Smooth muscle cell (in vitro differentiated cells): ENCODE data around the gene ZNF22. TPM values are rescaled to one million over a fixed set of nuclear protein-coding genes. Genes with fewer than 3 reads are reported as not detected.

Source experiments
- DNase-seq: peaks from one replicate; lab custom pipeline; 2025; ENCODE audit not compliant: unreplicated experiment; lab: John Stamatoyannopoulos, UW
- H2AFZ ChIP-seq: fragments of 200-600 bp; sonication (generic); 2 replicates; pipeline ENCODE4 v1.6.0; 2016; ENCODE audit warnings: antibody characterized with exemption, low read depth, mild to moderate bottlenecking
- H3F3A ChIP-seq: fragments of 200-600 bp; sonication (generic); 2 replicates; pipeline ENCODE4 v1.6.0; 2017; ENCODE audit warnings: antibody characterized with exemption, low read depth
- H3K27ac ChIP-seq: fragments of 200-600 bp; sonication (generic); 2 replicates; pipeline ENCODE4 v1.5.1; 2016; ENCODE audit warnings: low read depth, mild to moderate bottlenecking
- H3K27me3 ChIP-seq: fragments of 200-600 bp; sonication (generic); 2 replicates; pipeline ENCODE4 v1.6.1; 2016; ENCODE audit warnings: low read depth, mild to moderate bottlenecking
- H3K36me3 ChIP-seq: fragments of 200-600 bp; sonication (generic); 2 replicates; pipeline ENCODE4 v1.5.1; 2016; ENCODE audit warnings: low read depth
- H3K4me1 ChIP-seq: fragments of 200-600 bp; sonication (generic); 2 replicates; pipeline ENCODE4 v1.5.1; 2016; ENCODE audit warnings: low read depth
- H3K4me2 ChIP-seq: fragments of 200-600 bp; sonication (generic); 2 replicates; pipeline ENCODE4 v1.6.0; 2016; ENCODE audit warnings: mild to moderate bottlenecking
- H3K4me3 ChIP-seq: fragments of 200-600 bp; sonication (generic); 2 replicates; pipeline ENCODE4 v1.5.1; 2016; ENCODE audit warnings: mild to moderate bottlenecking
- H3K79me2 ChIP-seq: fragments of 200-600 bp; sonication (generic); 2 replicates; pipeline ENCODE4 v1.6.0; 2016; ENCODE audit warnings: low read depth, mild to moderate bottlenecking
- H3K9ac ChIP-seq: fragments of 200-600 bp; sonication (generic); 2 replicates; pipeline ENCODE4 v1.6.0; 2016; ENCODE audit warnings: low read depth
- H3K9me3 ChIP-seq: fragments of 200-600 bp; sonication (generic); replicated peaks from 2 replicates; pipeline ENCODE4 v1.5.1; 2016; ENCODE audit warnings: low read depth
- H4K20me1 ChIP-seq: fragments of 200-600 bp; sonication (generic); 2 replicates; pipeline ENCODE4 v1.6.0; 2016; ENCODE audit warnings: low read depth
- CTCF ChIP-seq: fragments of 200-600 bp; sonication (generic); IDR thresholded peaks from 2 replicates; pipeline ENCODE4 v1.5.1; 2017; ENCODE audit warnings: borderline replicate concordance, mild to moderate bottlenecking, antibody characterized with exemption; ENCODE audit not compliant: insufficient read depth, poor library complexity, severe bottlenecking
- WGBS: methylation state at CpG from one replicate; pipeline ENCODE4 v1.1.7; 2016; ENCODE audit warnings: low lambda C conversion rate; 5-methylcytosine and 5-hydroxymethylcytosine counted together
- polyA plus RNA-seq: library from polyadenylated mRNA; unstranded; fragments of >200 nt; fragmentation: Nextera tagmentation; extraction: Ambion mirVana; gene quantifications from 2 replicates; pipeline ENCODE4 v1.2.1, GENCODE V29; 2016
- total RNA-seq: library from RNA; depleted of rRNA; stranded (reverse); fragments of >200 nt; gene quantifications from 2 replicates; pipeline ENCODE4 v1.2.3, GENCODE V29; 2014

Gene ZNF22
- total and polyA plus RNA-seq, 2 experiments from 2014 or later = 30.7 to 38.9 TPM

- DNase-seq = no peak
- Histone ChIP-seq H3K4me2 (peak overlapping the region; percentile 83), H3K9ac (no peak overlapping the region)
Observed at GRCh38 chr10:44978213-44978569, 22.5 kb upstream of the ZNF22 start.

GRCh38 chr10:44978570-44979280, 22.0 kb upstream of the ZNF22 start, which contains the start of gene DEPP1:
Gene DEPP1, minus strand, starts transcription at chr10:44978809. Its CDS starts 779 bp downstream, at chr10:44978030.
- Histone ChIP-seq H3K79me2 (no peaks in the 10 kb centered on the region), H3K4me2 (peak within 1 kb of the TSS; percentile 83), H3K4me3 (peak within 1 kb of the TSS; percentile 39), H3F3A (peaks cover 6% of the 10 kb centered on the region), H3K4me1 (peaks cover 39% of the 10 kb centered on the region), H2AFZ (peak within 1 kb of the TSS; percentile 26), H3K36me3 (no peaks in the 10 kb centered on the region), H3K27me3 (no peaks in the 10 kb centered on the region), H3K9me3 (no peaks in the 10 kb centered on the region), H3K9ac (peak within 1 kb of the TSS; percentile 32), H3K27ac (peak within 1 kb of the TSS; percentile 53), H4K20me1 (no peaks in the 10 kb centered on the region)
- 22% methylated on average over 12 of the region's 12 CpGs for WGBS
- no peak for TF ChIP-seq CTCF
- DNase-seq = peak; percentile 35

More at GRCh38 chr10:44978213-44978569, 22.5 kb upstream of the ZNF22 start:
- Histone ChIP-seq H3F3A (peaks cover 6% of the 10 kb centered on the region), H2AFZ (no peak overlapping the region), H3K27me3 (no peaks in the 10 kb centered on the region), H3K9me3 (no peaks in the 10 kb centered on the region), H3K79me2 (no peaks in the 10 kb centered on the region), H3K36me3 (no peaks in the 10 kb centered on the region), H3K4me3 (peak overlapping the region; percentile 39), H4K20me1 (no peaks in the 10 kb centered on the region), H3K4me1 (peaks cover 39% of the 10 kb centered on the region), H3K27ac (peak overlapping the region; percentile 53)
- TF ChIP-seq CTCF = no peak
- WGBS = 35% methylated on average over 4 of the region's 4 CpGs

GRCh38 chr10:44979281-44980191, 21.2 kb upstream of the ZNF22 start:
- Histone ChIP-seq H3K4me2 (peak overlapping the region; percentile 83), H3K9me3 (no peaks in the 10 kb centered on the region), H3K4me3 (no peak overlapping the region), H3K36me3 (no peaks in the 10 kb centered on the region), H3K27me3 (no peaks in the 10 kb centered on the region), H3K9ac (peak overlapping the region; percentile 32), H2AFZ (peak overlapping the region; percentile 26), H3K27ac (peak overlapping the region; percentile 83), H4K20me1 (no peaks in the 10 kb centered on the region), H3K4me1 (peaks cover 39% of the 10 kb centered on the region), H3F3A (peaks cover 6% of the 10 kb centered on the region), H3K79me2 (no peaks in the 10 kb centered on the region)
- TF ChIP-seq CTCF = no peak
- no peak for DNase-seq
- 87% methylated on average over 13 of the region's 13 CpGs for WGBS
